ENCODE measurements around the gene MCTP1.

MCTP1 gene

DNA sequence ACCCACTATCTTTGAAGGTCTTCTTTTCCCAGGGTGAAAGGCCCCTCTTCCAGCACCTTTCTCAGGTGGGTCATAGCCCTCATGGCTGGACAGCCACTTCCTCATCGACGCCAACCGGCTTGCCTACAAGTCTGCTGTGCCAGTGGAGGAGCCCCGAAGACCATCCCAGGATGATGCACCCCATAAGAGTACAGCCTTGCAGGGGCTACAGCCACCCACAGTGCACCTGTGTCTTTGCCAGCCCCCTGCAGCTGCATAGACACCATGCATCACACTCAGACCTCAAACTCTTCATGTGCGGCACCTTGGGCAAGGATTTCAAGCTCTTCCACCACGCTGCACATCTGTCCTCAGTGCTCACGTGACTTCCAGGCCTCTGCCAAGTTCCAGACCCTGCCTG is 493.1 kb downstream of the MCTP1 start:
- Histone ChIP-seq H3K4me1 (ENCODE audit: insufficient read depth, low read length) (no peaks in the 10 kb centered on the region), H3K9me3 (ENCODE audit: low read length) (no peaks in the 10 kb centered on the region), H3K9ac (ENCODE audit: low read length) (no peak overlapping the region), H3K4me3 (ENCODE audit: low read depth in 1 of 2, low read length in 2 of 2) (no peak overlapping the region), H3K27ac (ENCODE audit: low read depth, low read length) (no peak overlapping the region), H3K27me3 (ENCODE audit: control insufficient read depth in 1 of 2, insufficient read depth in 2 of 2, low read length in 2 of 2) (no peaks in the 10 kb centered on the region), H3K36me3 (ENCODE audit: insufficient read depth, low read length) (no peaks in the 10 kb centered on the region)

- H3K27ac ChIP-seq (ENCODE audit: low read depth, low read length): no peak overlapping the region
- no peaks in the 10 kb centered on the region for H3K9me3 ChIP-seq (ENCODE audit: low read length)
- H3K36me3 ChIP-seq (ENCODE audit: insufficient read depth, low read length): no peaks in the 10 kb centered on the region
- H3K4me1 ChIP-seq (ENCODE audit: insufficient read depth, low read length): no peaks in the 10 kb centered on the region
- no peak overlapping the region for H3K4me3 ChIP-seq (ENCODE audit: low read depth in 1 of 2, low read length in 2 of 2)
- no peak overlapping the region for H3K9ac ChIP-seq (ENCODE audit: low read length)
- no peaks in the 10 kb centered on the region for H3K27me3 ChIP-seq (ENCODE audit: control insufficient read depth in 1 of 2, insufficient read depth in 2 of 2, low read length in 2 of 2)
These were observed 496.4 kb downstream of the MCTP1 start for GRCh38 chr5:94788527-94788926.

DNA sequence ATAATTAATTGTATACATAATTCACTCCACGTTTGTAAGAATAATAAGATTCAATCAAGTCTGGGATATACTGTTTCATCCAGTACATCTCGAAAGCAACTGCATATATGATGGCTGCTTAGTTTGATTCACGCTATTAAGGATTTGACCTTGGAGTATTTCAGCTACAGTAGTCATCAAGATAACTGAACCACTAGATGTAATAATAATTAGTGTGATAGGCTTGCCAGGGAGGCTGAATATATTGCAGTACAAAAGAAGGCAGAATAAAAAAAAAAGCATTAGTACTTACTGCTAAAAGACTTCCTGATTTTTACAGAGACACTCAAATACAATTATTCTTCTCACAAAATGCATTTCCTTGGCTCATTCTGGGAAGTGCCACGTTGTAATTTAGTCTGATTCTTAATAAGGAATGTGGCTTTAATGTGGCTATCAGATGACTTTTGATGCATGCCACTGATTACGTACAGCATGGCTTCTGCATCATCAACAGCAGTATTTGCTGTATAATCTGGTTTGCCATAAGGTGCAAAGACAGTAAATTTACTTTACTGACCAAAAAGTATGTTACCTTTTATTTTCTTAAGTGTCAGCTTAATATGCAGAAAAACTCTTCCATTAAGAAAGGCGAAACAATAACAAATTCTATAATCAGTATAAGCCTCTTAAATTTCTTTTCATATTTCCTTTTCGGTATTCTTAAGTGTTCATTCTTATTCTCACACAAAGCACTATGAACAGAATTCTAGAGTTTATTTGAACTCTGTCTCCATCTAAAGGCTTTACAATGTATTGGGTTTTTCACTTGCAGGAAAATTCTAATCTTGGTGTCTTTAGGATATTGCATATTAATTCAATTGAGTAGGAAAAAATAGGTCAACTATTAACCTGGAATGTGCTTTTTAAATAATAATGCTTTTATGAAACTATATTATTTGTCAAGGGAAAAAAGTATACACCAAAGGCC is 500.1 kb downstream of the MCTP1 start:
- H3K27me3 ChIP-seq (ENCODE audit: control insufficient read depth in 1 of 2, insufficient read depth in 2 of 2, low read length in 2 of 2): no peaks in the 10 kb centered on the region
- H3K27ac ChIP-seq (ENCODE audit: low read depth, low read length): no peak overlapping the region
- H3K4me1 ChIP-seq (ENCODE audit: insufficient read depth, low read length): no peaks in the 10 kb centered on the region
- no peak overlapping the region for H3K4me3 ChIP-seq (ENCODE audit: low read depth in 1 of 2, low read length in 2 of 2)
- H3K36me3 ChIP-seq (ENCODE audit: insufficient read depth, low read length): no peaks in the 10 kb centered on the region
- H3K9ac ChIP-seq (ENCODE audit: low read length): no peak overlapping the region
- no peaks in the 10 kb centered on the region for H3K9me3 ChIP-seq (ENCODE audit: low read length)

GRCh38 chr5:94782383-94782782 is 502.5 kb downstream of the MCTP1 start:
- no peaks in the 10 kb centered on the region for H3K27me3 ChIP-seq (ENCODE audit: control insufficient read depth in 1 of 2, insufficient read depth in 2 of 2, low read length in 2 of 2)
- H3K4me3 ChIP-seq (ENCODE audit: low read depth in 1 of 2, low read length in 2 of 2): no peak overlapping the region
- no peaks in the 10 kb centered on the region for H3K9me3 ChIP-seq (ENCODE audit: low read length)
- no peaks in the 10 kb centered on the region for H3K36me3 ChIP-seq (ENCODE audit: insufficient read depth, low read length)
- no peak overlapping the region for H3K9ac ChIP-seq (ENCODE audit: low read length)
- H3K27ac ChIP-seq (ENCODE audit: low read depth, low read length): no peak overlapping the region
- H3K4me1 ChIP-seq (ENCODE audit: insufficient read depth, low read length): no peaks in the 10 kb centered on the region

GRCh38 chr5:94779684-94780083 is 505.2 kb downstream of the MCTP1 start:
- Histone ChIP-seq H3K4me1 (ENCODE audit: insufficient read depth, low read length) (no peaks in the 10 kb centered on the region), H3K9me3 (ENCODE audit: low read length) (no peaks in the 10 kb centered on the region), H3K36me3 (ENCODE audit: insufficient read depth, low read length) (no peaks in the 10 kb centered on the region), H3K27ac (ENCODE audit: low read depth, low read length) (no peak overlapping the region), H3K27me3 (ENCODE audit: control insufficient read depth in 1 of 2, insufficient read depth in 2 of 2, low read length in 2 of 2) (no peaks in the 10 kb centered on the region), H3K4me3 (ENCODE audit: low read depth in 1 of 2, low read length in 2 of 2) (no peak overlapping the region), H3K9ac (ENCODE audit: low read length) (no peak overlapping the region)

DNA sequence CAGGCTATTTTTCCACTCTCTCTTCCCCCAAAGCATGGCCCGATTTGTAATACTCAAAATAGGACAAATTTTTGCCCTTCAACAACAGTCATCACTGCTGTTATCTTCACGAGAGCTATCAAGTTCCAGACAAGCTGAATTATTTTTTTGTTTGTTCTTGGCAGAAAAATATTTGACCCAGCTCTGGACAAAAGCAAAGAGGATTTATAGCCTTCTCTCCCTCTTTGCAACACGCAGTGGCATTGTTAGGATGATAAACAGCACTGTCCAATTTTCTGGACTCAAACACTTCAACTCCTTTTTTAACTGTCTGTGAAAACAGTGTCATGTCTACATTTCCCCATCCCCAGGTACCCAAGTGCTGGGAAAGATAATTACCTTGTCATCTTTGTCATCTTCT is 506.2 kb downstream of the MCTP1 start:
- Histone ChIP-seq H3K4me3 (ENCODE audit: low read depth in 1 of 2, low read length in 2 of 2) (no peak overlapping the region), H3K9ac (ENCODE audit: low read length) (no peak overlapping the region), H3K27ac (ENCODE audit: low read depth, low read length) (no peak overlapping the region), H3K9me3 (ENCODE audit: low read length) (no peaks in the 10 kb centered on the region), H3K27me3 (ENCODE audit: control insufficient read depth in 1 of 2, insufficient read depth in 2 of 2, low read length in 2 of 2) (no peaks in the 10 kb centered on the region), H3K36me3 (ENCODE audit: insufficient read depth, low read length) (no peaks in the 10 kb centered on the region), H3K4me1 (ENCODE audit: insufficient read depth, low read length) (no peaks in the 10 kb centered on the region)

DNA sequence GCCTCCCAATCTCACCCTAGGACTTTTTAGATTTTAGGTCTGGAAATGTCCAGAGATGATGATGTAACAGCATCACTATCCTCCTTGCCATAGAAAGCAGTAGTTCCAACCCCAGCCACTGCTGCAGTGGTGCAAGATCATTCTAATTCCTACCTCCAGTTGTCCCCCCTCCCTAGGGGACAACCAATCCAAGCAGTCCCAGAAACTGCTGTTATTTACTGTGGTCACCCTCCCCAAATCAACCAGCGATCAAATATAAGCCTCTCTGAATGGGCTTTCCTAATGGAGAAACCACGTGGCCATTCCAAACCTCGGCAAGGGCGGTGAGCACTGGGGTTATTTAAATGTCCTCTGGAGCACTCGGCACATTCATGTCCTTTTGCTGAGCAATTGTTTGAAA is 506.6 kb downstream of the MCTP1 start:
- Histone ChIP-seq H3K4me3 (ENCODE audit: low read depth in 1 of 2, low read length in 2 of 2) (no peak overlapping the region), H3K36me3 (ENCODE audit: insufficient read depth, low read length) (no peaks in the 10 kb centered on the region), H3K9me3 (ENCODE audit: low read length) (no peaks in the 10 kb centered on the region), H3K27me3 (ENCODE audit: control insufficient read depth in 1 of 2, insufficient read depth in 2 of 2, low read length in 2 of 2) (no peaks in the 10 kb centered on the region), H3K9ac (ENCODE audit: low read length) (no peak overlapping the region), H3K4me1 (ENCODE audit: insufficient read depth, low read length) (no peaks in the 10 kb centered on the region), H3K27ac (ENCODE audit: low read depth, low read length) (no peak overlapping the region)

- Histone ChIP-seq H3K9me3 (ENCODE audit: low read length) (no peaks in the 10 kb centered on the region), H3K9ac (ENCODE audit: low read length) (no peak overlapping the region), H3K4me3 (ENCODE audit: low read depth in 1 of 2, low read length in 2 of 2) (no peak overlapping the region), H3K36me3 (ENCODE audit: insufficient read depth, low read length) (no peaks in the 10 kb centered on the region), H3K27ac (ENCODE audit: low read depth, low read length) (no peak overlapping the region), H3K27me3 (ENCODE audit: control insufficient read depth in 1 of 2, insufficient read depth in 2 of 2, low read length in 2 of 2) (no peaks in the 10 kb centered on the region), H3K4me1 (ENCODE audit: insufficient read depth, low read length) (no peaks in the 10 kb centered on the region)
These were observed 507.6 kb downstream of the MCTP1 start for GRCh38 chr5:94777056-94777880.

- no peak overlapping the region for H3K9ac ChIP-seq (ENCODE audit: low read length)
- H3K9me3 ChIP-seq (ENCODE audit: low read length): no peaks in the 10 kb centered on the region
- no peak overlapping the region for H3K4me3 ChIP-seq (ENCODE audit: low read depth in 1 of 2, low read length in 2 of 2)
- H3K36me3 ChIP-seq (ENCODE audit: insufficient read depth, low read length): no peaks in the 10 kb centered on the region
- no peaks in the 10 kb centered on the region for H3K27me3 ChIP-seq (ENCODE audit: control insufficient read depth in 1 of 2, insufficient read depth in 2 of 2, low read length in 2 of 2)
- no peaks in the 10 kb centered on the region for H3K4me1 ChIP-seq (ENCODE audit: insufficient read depth, low read length)
- no peak overlapping the region for H3K27ac ChIP-seq (ENCODE audit: low read depth, low read length)
These were observed 508.7 kb downstream of the MCTP1 start for GRCh38 chr5:94776167-94776566.

GRCh38 chr5:94775088-94775487 is 509.8 kb downstream of the MCTP1 start:
- H3K4me3 ChIP-seq (ENCODE audit: low read depth in 1 of 2, low read length in 2 of 2): no peak overlapping the region
- H3K27me3 ChIP-seq (ENCODE audit: control insufficient read depth in 1 of 2, insufficient read depth in 2 of 2, low read length in 2 of 2): no peaks in the 10 kb centered on the region
- no peaks in the 10 kb centered on the region for H3K36me3 ChIP-seq (ENCODE audit: insufficient read depth, low read length)
- H3K27ac ChIP-seq (ENCODE audit: low read depth, low read length): no peak overlapping the region
- no peaks in the 10 kb centered on the region for H3K4me1 ChIP-seq (ENCODE audit: insufficient read depth, low read length)
- H3K9ac ChIP-seq (ENCODE audit: low read length): no peak overlapping the region
- H3K9me3 ChIP-seq (ENCODE audit: low read length): no peaks in the 10 kb centered on the region

DNA sequence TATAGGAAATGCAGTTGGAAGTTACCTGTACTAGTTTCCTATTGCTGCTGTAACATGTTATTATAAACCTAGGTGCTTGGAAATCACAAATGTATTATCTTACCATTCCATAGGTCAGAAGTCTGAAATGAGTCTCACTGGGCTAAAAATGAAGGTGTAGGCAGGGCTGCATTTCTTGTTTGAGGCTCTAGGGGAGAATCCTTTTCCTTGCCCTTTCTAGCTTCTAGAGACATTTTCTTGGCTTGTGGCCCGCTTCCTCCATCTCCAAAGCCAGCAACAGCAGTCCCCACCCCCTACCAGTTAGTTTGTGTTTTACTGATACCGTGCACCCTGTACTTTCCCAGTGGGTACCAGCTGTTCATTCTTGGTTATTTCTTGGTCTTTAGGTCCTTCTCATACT is 513.2 kb downstream of the MCTP1 start:
- Histone ChIP-seq H3K4me3 (ENCODE audit: low read depth in 1 of 2, low read length in 2 of 2) (no peak overlapping the region), H3K36me3 (ENCODE audit: insufficient read depth, low read length) (no peaks in the 10 kb centered on the region), H3K9ac (ENCODE audit: low read length) (no peak overlapping the region), H3K4me1 (ENCODE audit: insufficient read depth, low read length) (no peaks in the 10 kb centered on the region), H3K27me3 (ENCODE audit: control insufficient read depth in 1 of 2, insufficient read depth in 2 of 2, low read length in 2 of 2) (no peaks in the 10 kb centered on the region), H3K9me3 (ENCODE audit: low read length) (no peaks in the 10 kb centered on the region), H3K27ac (ENCODE audit: low read depth, low read length) (no peak overlapping the region)

Measured in muscle layer of colon (tissue), 2 donors.